ENCODE data around the gene ATP2C2.

ATP2C2 gene

GRCh38 chr16:84414789-84415326 is 46.5 kb downstream of the ATP2C2 start:
- TF ChIP-seq ISL1 (CRISPR knock-in tag; IDR thresholded peaks at IDR 0.05) = no peak
- no peak for TF ChIP-seq GLIS3 (CRISPR knock-in tag; IDR thresholded peaks at IDR 0.05)
- no peak for TF ChIP-seq ZFP3 (CRISPR knock-in tag; IDR thresholded peaks at IDR 0.05)
- TF ChIP-seq OSR1 (CRISPR knock-in tag; IDR thresholded peaks at IDR 0.05) = no peak
- no peak for TF ChIP-seq CREB5 (CRISPR knock-in tag; IDR thresholded peaks at IDR 0.05; ENCODE audit: low read depth)
- TF ChIP-seq ZFP30 (CRISPR knock-in tag; IDR thresholded peaks at IDR 0.05) = no peak
- TF ChIP-seq RARB (CRISPR knock-in tag; IDR thresholded peaks at IDR 0.05) = no peak
- no peak for TF ChIP-seq CSDC2 (CRISPR knock-in tag; IDR thresholded peaks at IDR 0.05)
- no peak for TF ChIP-seq TCF4 (CRISPR knock-in tag; IDR thresholded peaks at IDR 0.05; ENCODE audit: borderline replicate concordance)
- no peak for TF ChIP-seq PATZ1 (CRISPR knock-in tag; IDR thresholded peaks at IDR 0.05; ENCODE audit: borderline replicate concordance)
- TF ChIP-seq ARNTL (CRISPR knock-in tag; IDR thresholded peaks at IDR 0.05; ENCODE audit: borderline replicate concordance, low read depth) = no peak
- TF ChIP-seq TSHZ2 (CRISPR knock-in tag; IDR thresholded peaks at IDR 0.05) = no peak
- TF ChIP-seq ESRRG (CRISPR knock-in tag; IDR thresholded peaks at IDR 0.05) = no peak
- no peak for ATAC-seq

- TF ChIP-seq ARNTL (CRISPR knock-in tag; IDR thresholded peaks at IDR 0.05; ENCODE audit: borderline replicate concordance, low read depth) (no peak), ZNF8 (CRISPR knock-in tag; IDR thresholded peaks at IDR 0.05) (no peak), TOX (CRISPR knock-in tag; IDR thresholded peaks at IDR 0.05; ENCODE audit: borderline replicate concordance) (no peak)
- no peak for ATAC-seq
Observed at GRCh38 chr16:84416407-84417321, 48.3 kb downstream of the ATP2C2 start.

GRCh38 chr16:84418056-84418849 is 49.9 kb downstream of the ATP2C2 start:
- TF ChIP-seq CREB5 (CRISPR knock-in tag; IDR thresholded peaks at IDR 0.05; ENCODE audit: low read depth) = no peak
- no peak for TF ChIP-seq TCF4 (CRISPR knock-in tag; IDR thresholded peaks at IDR 0.05; ENCODE audit: borderline replicate concordance)
- no peak for TF ChIP-seq SNAI2 (CRISPR knock-in tag; IDR thresholded peaks at IDR 0.05)
- TF ChIP-seq ZFP30 (CRISPR knock-in tag; IDR thresholded peaks at IDR 0.05) = no peak
- no peak for TF ChIP-seq ZNF565 (CRISPR knock-in tag; conservative IDR thresholded peaks at IDR 0.05; ENCODE audit: low read depth)
- TF ChIP-seq TSHZ2 (CRISPR knock-in tag; IDR thresholded peaks at IDR 0.05) = no peak
- TF ChIP-seq ZNF70 (CRISPR knock-in tag; IDR thresholded peaks at IDR 0.05) = no peak
- TF ChIP-seq GLIS3 (CRISPR knock-in tag; IDR thresholded peaks at IDR 0.05) = no peak
- TF ChIP-seq TOX (CRISPR knock-in tag; IDR thresholded peaks at IDR 0.05; ENCODE audit: borderline replicate concordance) = no peak
- no peak for TF ChIP-seq OSR1 (CRISPR knock-in tag; IDR thresholded peaks at IDR 0.05)
- TF ChIP-seq ESRRG (CRISPR knock-in tag; IDR thresholded peaks at IDR 0.05) = no peak
- TF ChIP-seq PPARA (CRISPR knock-in tag; IDR thresholded peaks at IDR 0.05; ENCODE audit: borderline replicate concordance) = no peak
- ATAC-seq = no peak
